ENCODE results near the gene SSBP2.
"Not testable (repeated sequence)": the region's sequence is repeated elsewhere in the genome, so short reads cannot be mapped to it uniquely, and the experiment has no call there.

SSBP2 gene

GRCh38 chr5:81646469-81646995, 104.4 kb downstream of the SSBP2 start:
- DNase-seq: no peak

- DNase-seq: no peak
Measured at GRCh38 chr5:81642210-81642609, 108.7 kb downstream of the SSBP2 start.

- no peak for DNase-seq
Measured at GRCh38 chr5:81639556-81639955, 111.3 kb downstream of the SSBP2 start.

- DNase-seq: no peak
Measured at GRCh38 chr5:81638471-81638870, 112.4 kb downstream of the SSBP2 start.

GRCh38 chr5:81633891-81634290, 117.0 kb downstream of the SSBP2 start:
- DNase-seq: no peak

GRCh38 chr5:81633471-81633870, 117.4 kb downstream of the SSBP2 start:
- no peak for DNase-seq

GRCh38 chr5:81632679-81633078, 118.2 kb downstream of the SSBP2 start:
- DNase-seq: peak; percentile 25

- DNase-seq: peak; percentile 51
Measured at GRCh38 chr5:81631621-81632020, 119.3 kb downstream of the SSBP2 start.

- DNase-seq: peak; percentile 81
Measured at GRCh38 chr5:81631124-81631523, 119.8 kb downstream of the SSBP2 start.

GRCh38 chr5:81630684-81631083, 120.2 kb downstream of the SSBP2 start:
- no peak for DNase-seq

- DNase-seq: no peak
Measured at GRCh38 chr5:81629986-81630385, 120.9 kb downstream of the SSBP2 start.

- DNase-seq: not testable (repeated sequence)
Measured at GRCh38 chr5:81628061-81628460, 122.8 kb downstream of the SSBP2 start.

GRCh38 chr5:81626524-81626923, 124.4 kb downstream of the SSBP2 start:
- DNase-seq: no peak

- DNase-seq: no peak
Measured at GRCh38 chr5:81609810-81610375, 141.0 kb downstream of the SSBP2 start.

GRCh38 chr5:81608976-81609375, 141.9 kb downstream of the SSBP2 start:
- no peak for DNase-seq

GRCh38 chr5:81607693-81608092, 143.2 kb downstream of the SSBP2 start:
- no peak for DNase-seq

- DNase-seq: no peak
Measured at GRCh38 chr5:81606150-81606549, 144.7 kb downstream of the SSBP2 start.

- no peak for DNase-seq
Measured at GRCh38 chr5:81605299-81605698, 145.6 kb downstream of the SSBP2 start.

GRCh38 chr5:81604193-81604592, 146.7 kb downstream of the SSBP2 start:
- DNase-seq: no peak

GRCh38 chr5:81601919-81602318, 149.0 kb downstream of the SSBP2 start:
- DNase-seq: no peak

GRCh38 chr5:81592085-81592484, 158.8 kb downstream of the SSBP2 start:
- not testable (repeated sequence) for DNase-seq

- no peak for DNase-seq
Measured at GRCh38 chr5:81590498-81591384, 160.2 kb downstream of the SSBP2 start.

GRCh38 chr5:81579262-81579924, 171.5 kb downstream of the SSBP2 start:
- DNase-seq: no peak

- no peak for DNase-seq
Measured at GRCh38 chr5:81577091-81577490, 173.8 kb downstream of the SSBP2 start.

Measured in activated CD4-positive, alpha-beta T cell treated with anti-CD3 and anti-CD28 coated beads, Interleukin-2, amount 50 U/mL, for 16 hours (primary cell).